CD4-positive, CD25-positive, alpha-beta regulatory T cell (primary cell): ENCODE data around the gene SLC7A9. TPM values are rescaled to one million over a fixed set of nuclear protein-coding genes. Genes with fewer than 3 reads are reported as not detected.
"Not testable (repeated sequence)": the region's sequence is repeated elsewhere in the genome, so short reads cannot be mapped to it uniquely, and the experiment has no call there.

Experiments
- ATAC-seq, 2 donors: fragments of 150-1000 bp; cut with Tn5 transposase; one replicate each; pipeline ENCODE4 v1.10.0; 2021; ENCODE audit warnings: low read depth in 2 of 2, moderate number of reproducible peaks in 2 of 2, moderate library complexity in 1 of 2
- DNase-seq, 3 donors: peaks; one replicate each; pipeline versions ENCODE4 v3.0.0 to v3.0.0-alpha.2; 2012 to 2022; ENCODE audit warnings: mixed read lengths in 1 of 3
- H3K27ac ChIP-seq: one replicate; pipeline ENCODE4 v1.7.0; 2013; ENCODE audit warnings: mild to moderate bottlenecking, low read length; ENCODE audit not compliant: insufficient read depth, poor library complexity, severe bottlenecking
- H3K27me3 ChIP-seq: one replicate; pipeline ENCODE4 v1.7.0; 2013; ENCODE audit warnings: low read length; ENCODE audit not compliant: control insufficient read depth, insufficient read depth
- H3K36me3 ChIP-seq: one replicate; pipeline ENCODE4 v1.7.0; 2013; ENCODE audit warnings: mild to moderate bottlenecking, low read length, moderate library complexity; ENCODE audit not compliant: control insufficient read depth, insufficient read depth
- H3K4me1 ChIP-seq: 2 replicates; pipeline ENCODE4 v1.7.0; 2013; ENCODE audit warnings: mild to moderate bottlenecking, low read length; ENCODE audit not compliant: insufficient read depth, control insufficient read depth, poor library complexity, severe bottlenecking
- H3K4me3 ChIP-seq: one replicate; pipeline ENCODE4 v1.7.0; 2013; ENCODE audit warnings: low read depth, mild to moderate bottlenecking, low read length, moderate library complexity
- H3K9me3 ChIP-seq, 2 experiments: 1 replicate in 1 of 2; 2 replicates in 1 of 2; pipeline ENCODE4 v1.7.0; 2013; ENCODE audit warnings: low read length in 2 of 2, mild to moderate bottlenecking in 1 of 2, moderate library complexity in 1 of 2; ENCODE audit not compliant: control insufficient read depth in 2 of 2
- H3K27ac Mint-ChIP-seq, 3 donors: one replicate each; pipeline ENCODE4 v1.8.0; 2020 to 2022; ENCODE audit warnings: mild to moderate bottlenecking in 3 of 3, mixed read lengths in 3 of 3, moderate library complexity in 2 of 3
- H3K27me3 Mint-ChIP-seq: one replicate; pipeline ENCODE4 v1.8.0; 2022; ENCODE audit warnings: mild to moderate bottlenecking, mixed read lengths
- H3K36me3 Mint-ChIP-seq: one replicate; pipeline ENCODE4 v1.8.0; 2020; ENCODE audit warnings: mixed read lengths
- H3K4me1 Mint-ChIP-seq, 4 donors: one replicate each; pipeline ENCODE4 v1.8.0; 2020 to 2022; ENCODE audit warnings: mixed read lengths in 4 of 4, mild to moderate bottlenecking in 1 of 4
- H3K4me3 Mint-ChIP-seq, 4 donors: one replicate each; pipeline ENCODE4 v1.8.0; 2020 to 2022; ENCODE audit warnings: mild to moderate bottlenecking in 4 of 4, mixed read lengths in 4 of 4, moderate library complexity in 3 of 4
- H3K9me3 Mint-ChIP-seq, 7 donors: one replicate each; pipeline ENCODE4 v1.8.0; 2020 to 2022; ENCODE audit warnings: mixed read lengths in 7 of 7, mild to moderate bottlenecking in 3 of 7, moderate library complexity in 2 of 7
- polyA plus RNA-seq, 4 donors: library from polyadenylated mRNA; unstranded; fragments of 300-500 nt; fragmentation: Illumina TruSeq; gene quantifications; one replicate each; pipeline ENCODE4 v1.2.3, GENCODE V29; 2021
- total RNA-seq: library from RNA; stranded (reverse); gene quantifications from one replicate; pipeline ENCODE4 v1.2.3, GENCODE V29; 2022

Gene SLC7A9
- total and polyA plus RNA-seq, 5 donors from 2014 or later = 0.32 TPM; not detected in 4

GRCh38 chr19:32856818-32857217, 12.7 kb downstream of the SLC7A9 start:
- not testable (repeated sequence) for H3K27me3 Mint-ChIP-seq, H3K9me3 ChIP-seq, ATAC-seq

GRCh38 chr19:32852216-32852615, 17.4 kb downstream of the SLC7A9 start:
- Histone ChIP-seq H3K9me3 (no peaks in the 10 kb centered on the region), H3K4me3 (no peak overlapping the region), H3K27ac (no peak overlapping the region), H3K36me3 (no peaks in the 10 kb centered on the region), H3K4me1 (no peaks in the 10 kb centered on the region), H3K27me3 (no peaks in the 10 kb centered on the region)
- no peaks in the 10 kb centered on the region for H3K27me3 Mint-ChIP-seq
- peaks cover 0 to 3% (median under 1%) of the 10 kb centered on the region in 4 donors for H3K4me1 Mint-ChIP-seq
- peaks cover 0 to 6% (median 0%) of the 10 kb centered on the region in 7 donors for H3K9me3 Mint-ChIP-seq
- no peak overlapping the region for H3K27ac Mint-ChIP-seq
- H3K36me3 Mint-ChIP-seq = peaks cover 7% of the 10 kb centered on the region
- ATAC-seq (no peak), DNase-seq (no peak)
- no peak overlapping the region for H3K4me3 Mint-ChIP-seq

More at GRCh38 chr19:32856818-32857217, 12.7 kb downstream of the SLC7A9 start:
- not testable (repeated sequence) for H3K4me3 ChIP-seq, H3K4me1 ChIP-seq, H3K36me3 ChIP-seq, H3K27me3 ChIP-seq, H3K4me3 Mint-ChIP-seq, H3K27ac ChIP-seq, DNase-seq, H3K9me3 Mint-ChIP-seq, H3K27ac Mint-ChIP-seq, H3K4me1 Mint-ChIP-seq
- peaks cover 11% of the 10 kb centered on the region for H3K36me3 Mint-ChIP-seq

- H3K27ac Mint-ChIP-seq, DNase-seq, H3K4me3 Mint-ChIP-seq, H3K4me1 ChIP-seq, H3K27me3 ChIP-seq, H3K9me3 ChIP-seq, H3K27me3 Mint-ChIP-seq, ATAC-seq, H3K9me3 Mint-ChIP-seq, H3K27ac ChIP-seq, H3K36me3 Mint-ChIP-seq, H3K4me3 ChIP-seq, H3K36me3 ChIP-seq: not testable (repeated sequence)
- peaks cover 0 to 24% (median 6%) of the 10 kb centered on the region in 4 donors for H3K4me1 Mint-ChIP-seq
These were observed 21.5 kb downstream of the SLC7A9 start for GRCh38 chr19:32848035-32848434.

- ATAC-seq = no peak
- H3K27ac Mint-ChIP-seq = no peak overlapping the region
- Histone ChIP-seq H3K4me3 (no peak overlapping the region), H3K9me3 (peaks cover 5 to 11% of the 10 kb centered on the region in 2 experiments), H3K27ac (no peak overlapping the region), H3K4me1 (no peaks in the 10 kb centered on the region), H3K36me3 (no peaks in the 10 kb centered on the region), H3K27me3 (no peaks in the 10 kb centered on the region)
- no peaks in the 10 kb centered on the region for H3K36me3 Mint-ChIP-seq
- peak overlapping the region in 1 of 4 donors; percentile 21 for H3K4me3 Mint-ChIP-seq
- no peak for DNase-seq
- peaks cover 0 to 23% (median 4%) of the 10 kb centered on the region in 7 donors for H3K9me3 Mint-ChIP-seq
- peaks cover 0 to 28% (median 10%) of the 10 kb centered on the region in 4 donors for H3K4me1 Mint-ChIP-seq
- H3K27me3 Mint-ChIP-seq = no peaks in the 10 kb centered on the region
These were observed 25.8 kb downstream of the SLC7A9 start for GRCh38 chr19:32843716-32844245.

- peaks cover 5 to 12% of the 10 kb centered on the region in 2 experiments for H3K9me3 ChIP-seq
- peaks cover 0 to 17% (median 3%) of the 10 kb centered on the region in 7 donors for H3K9me3 Mint-ChIP-seq
- peaks cover 0 to 28% (median 14%) of the 10 kb centered on the region in 4 donors for H3K4me1 Mint-ChIP-seq
- H3K27ac ChIP-seq = no peak overlapping the region
- no peak overlapping the region for H3K27ac Mint-ChIP-seq
- H3K27me3 ChIP-seq = no peaks in the 10 kb centered on the region
- no peaks in the 10 kb centered on the region for H3K27me3 Mint-ChIP-seq
- no peak overlapping the region for H3K4me3 ChIP-seq
- ATAC-seq (no peak), DNase-seq (no peak)
- no peak overlapping the region for H3K4me3 Mint-ChIP-seq
- H3K36me3 ChIP-seq = no peaks in the 10 kb centered on the region
- no peaks in the 10 kb centered on the region for H3K4me1 ChIP-seq
- H3K36me3 Mint-ChIP-seq = no peaks in the 10 kb centered on the region
These were observed 27.5 kb downstream of the SLC7A9 start for GRCh38 chr19:32842061-32842460.

GRCh38 chr19:32837531-32837930, 32.0 kb downstream of the SLC7A9 start:
- Histone ChIP-seq H3K36me3 (no peaks in the 10 kb centered on the region), H3K9me3 (peaks cover 5 to 12% of the 10 kb centered on the region in 2 experiments), H3K4me1 (no peaks in the 10 kb centered on the region), H3K27ac (no peak overlapping the region), H3K27me3 (no peaks in the 10 kb centered on the region), H3K4me3 (no peak overlapping the region)
- DNase-seq (no peak), ATAC-seq (no peak)
- H3K4me1 Mint-ChIP-seq = peaks cover 7 to 20% (median 13%) of the 10 kb centered on the region in 4 donors
- H3K27me3 Mint-ChIP-seq = no peaks in the 10 kb centered on the region
- H3K36me3 Mint-ChIP-seq = no peaks in the 10 kb centered on the region
- no peak overlapping the region for H3K4me3 Mint-ChIP-seq
- no peak overlapping the region for H3K27ac Mint-ChIP-seq
- peaks cover 0 to 17% (median 2%) of the 10 kb centered on the region in 7 donors for H3K9me3 Mint-ChIP-seq

- not testable (repeated sequence) for H3K36me3 Mint-ChIP-seq, H3K4me1 ChIP-seq, H3K9me3 Mint-ChIP-seq, ATAC-seq, DNase-seq, H3K27ac Mint-ChIP-seq, H3K27ac ChIP-seq, H3K36me3 ChIP-seq, H3K4me3 Mint-ChIP-seq, H3K4me3 ChIP-seq, H3K27me3 ChIP-seq, H3K27me3 Mint-ChIP-seq, H3K9me3 ChIP-seq
- H3K4me1 Mint-ChIP-seq = peaks cover 7 to 24% (median 13%) of the 10 kb centered on the region in 4 donors
These were observed 36.2 kb downstream of the SLC7A9 start for GRCh38 chr19:32833388-32833787.

GRCh38 chr19:32832825-32833224, 36.7 kb downstream of the SLC7A9 start:
- H3K27me3 ChIP-seq, H3K9me3 Mint-ChIP-seq, ATAC-seq, DNase-seq, H3K4me1 ChIP-seq, H3K36me3 Mint-ChIP-seq, H3K4me3 Mint-ChIP-seq, H3K27ac Mint-ChIP-seq, H3K27me3 Mint-ChIP-seq, H3K36me3 ChIP-seq, H3K4me3 ChIP-seq, H3K9me3 ChIP-seq, H3K27ac ChIP-seq: not testable (repeated sequence)
- peaks cover 7 to 23% (median 12%) of the 10 kb centered on the region in 4 donors for H3K4me1 Mint-ChIP-seq
